SU-DHL-6 (cell line): ENCODE results near the gene RASGRF1.

Experiments used
- CTCF ChIP-seq: fragments of 200-600 bp; sonication (generic); IDR thresholded peaks from one replicate; pipeline ENCODE4 v1.5.1; 2017; ENCODE audit warnings: antibody characterized with exemption, mild to moderate bottlenecking, low read length, moderate library complexity; ENCODE audit not compliant: insufficient read depth, poor library complexity, severe bottlenecking
- EZH2phosphoT487 ChIP-seq: fragments of 200-600 bp; sonication (generic), shearing (Covaris generic); conservative IDR thresholded peaks from 2 replicates; pipeline ENCODE4 v1.6.1; 2018; ENCODE audit warnings: mild to moderate bottlenecking, antibody characterized with exemption, low read length, moderate library complexity, mixed read lengths

DNA sequence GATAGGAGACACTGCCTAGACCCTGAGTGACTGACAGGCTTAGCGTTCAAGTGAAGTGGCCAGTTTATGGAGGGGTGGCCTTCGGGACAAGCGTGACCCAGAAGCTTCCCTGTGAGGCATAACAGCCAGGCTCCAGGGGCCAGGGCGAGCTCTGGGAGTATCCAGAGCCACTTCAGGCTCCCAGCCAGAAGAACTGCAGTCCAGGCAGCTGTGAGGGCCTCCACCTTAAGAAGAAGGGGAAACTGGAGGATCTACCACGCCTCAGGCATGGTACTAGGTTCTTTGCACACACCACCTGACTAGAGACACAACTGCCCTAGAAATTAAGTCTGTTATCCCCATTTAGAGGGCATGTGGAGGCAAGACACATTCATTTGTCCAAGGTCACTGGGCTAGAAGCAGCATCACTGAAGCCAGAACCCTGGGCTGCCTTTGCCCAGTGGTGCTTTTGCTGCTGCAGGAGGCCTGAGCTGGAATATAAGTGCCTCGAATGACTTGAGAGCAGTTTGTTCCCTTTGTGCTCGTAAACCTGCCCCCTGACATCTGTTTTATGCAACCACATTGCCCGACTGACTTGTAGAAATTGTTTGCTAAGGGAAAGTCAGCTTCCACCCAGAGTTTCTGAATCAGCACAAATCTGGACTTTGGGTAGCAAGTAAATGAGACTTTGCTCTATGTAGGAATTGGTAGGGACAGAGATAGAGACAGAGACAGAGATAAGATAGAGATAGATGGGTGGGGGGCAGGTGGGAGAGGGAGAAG, 23.3 kb downstream of the RASGRF1 start:
- TF ChIP-seq CTCF (no peak), EZH2phosphoT487 (no peak)
